Natural killer cell treated with Interleukin-12 subunit alpha and Interleukin-12 subunit beta and Interleukin-15 and Interleukin-18, amount 100 ng/mL, for 72 hours (primary cell): Measurements from ENCODE around the gene TRIM72. TPM values are rescaled to one million over a fixed set of nuclear protein-coding genes. Genes with fewer than 3 reads are reported as not detected.

Experiments used
- ATAC-seq, 2 donors: fragments of 150-1000 bp; cut with Tn5 transposase in 1 of 2; sonication (Bioruptor Pico), chemical (Tn5 transposase) in 1 of 2; 2 replicates each; pipeline ENCODE4 v1.10.0; 2021
- DNase-seq: peaks from one replicate; pipeline ENCODE4 v3.0.0; 2022; ENCODE audit warnings: low spot score
- H3K27ac Mint-ChIP-seq, 2 donors: 1 replicate in 1 of 2; 2 replicates in 1 of 2; pipeline ENCODE4 v1.8.0; 2022; ENCODE audit warnings: mixed read lengths in 2 of 2, mild to moderate bottlenecking in 1 of 2, moderate library complexity in 1 of 2
- H3K27me3 Mint-ChIP-seq, 2 donors: 1 replicate in 1 of 2; 2 replicates in 1 of 2; pipeline ENCODE4 v1.8.0; 2022; ENCODE audit warnings: mixed read lengths in 2 of 2
- H3K36me3 Mint-ChIP-seq: one replicate; pipeline ENCODE4 v1.8.0; 2022; ENCODE audit warnings: mixed read lengths
- H3K4me1 Mint-ChIP-seq, 2 donors: 1 replicate in 1 of 2; 2 replicates in 1 of 2; pipeline ENCODE4 v1.8.0; 2022; ENCODE audit warnings: low read depth in 2 of 2, mixed read lengths in 2 of 2, mild to moderate bottlenecking in 1 of 2
- H3K4me3 Mint-ChIP-seq: one replicate; pipeline ENCODE4 v1.8.0; 2022; ENCODE audit warnings: mixed read lengths
- H3K9me3 Mint-ChIP-seq: 2 replicates; pipeline ENCODE4 v1.8.0; 2022; ENCODE audit warnings: mixed read lengths
- total RNA-seq, 2 donors: library from RNA; stranded (reverse); gene quantifications; one replicate each; pipeline ENCODE4 v1.2.3, GENCODE V29; 2022

The TRIM72 gene
- total RNA-seq, 2 donors from 2014 or later: 0.06 TPM; not detected in 1

- H3K27ac Mint-ChIP-seq: peak overlapping the region in 1 of 2 donors; percentile 43
- no peaks in the 10 kb centered on the region for H3K9me3 Mint-ChIP-seq
- H3K4me3 Mint-ChIP-seq: peak overlapping the region; percentile 81
- peaks cover 7 to 21% of the 10 kb centered on the region in 2 donors for H3K27me3 Mint-ChIP-seq
- no peak for DNase-seq
- H3K36me3 Mint-ChIP-seq: no peaks in the 10 kb centered on the region
- peaks cover 15 to 18% of the 10 kb centered on the region in 2 donors for H3K4me1 Mint-ChIP-seq
- peak; percentile 53 to 63 for ATAC-seq
Measured at GRCh38 chr16:31215287-31216162, 1.6 kb downstream of the TRIM72 start.

- H3K4me3 Mint-ChIP-seq: peak within 1 kb of the TSS; percentile 81
- peak within 1 kb of the TSS in 1 of 2 donors; percentile 43 for H3K27ac Mint-ChIP-seq
- ATAC-seq (peak; percentile 52 to 57), DNase-seq (no peak)
- H3K36me3 Mint-ChIP-seq: no peaks in the 10 kb centered on the region
- peaks cover 14 to 19% of the 10 kb centered on the region in 2 donors for H3K4me1 Mint-ChIP-seq
- H3K27me3 Mint-ChIP-seq: peaks cover 18 to 31% of the 10 kb centered on the region in 2 donors
- H3K9me3 Mint-ChIP-seq: no peaks in the 10 kb centered on the region
Measured at GRCh38 chr16:31216422-31217135, 2.7 kb downstream of the TRIM72 start, which contains the start of gene PYDC1. TSS of gene PYDC1 (minus strand) at chr16:31217135. CDS start at chr16:31217028, 107 bp downstream.

GRCh38 chr16:31217136-31217530, 3.2 kb downstream of the TRIM72 start:
- Mint-ChIP-seq H3K4me1 (peaks cover 9 to 19% of the 10 kb centered on the region in 2 donors), H3K27me3 (peaks cover 21 to 31% of the 10 kb centered on the region in 2 donors), H3K36me3 (no peaks in the 10 kb centered on the region), H3K27ac (no peak overlapping the region), H3K4me3 (peak overlapping the region; percentile 52), H3K9me3 (no peaks in the 10 kb centered on the region)
- ATAC-seq: no peak
- DNase-seq: no peak

- peaks cover 21 to 29% of the 10 kb centered on the region in 2 donors for H3K27me3 Mint-ChIP-seq
Measured at GRCh38 chr16:31219154-31219741, 5.3 kb downstream of the TRIM72 start.

GRCh38 chr16:31221357-31222160, 7.6 kb downstream of the TRIM72 start:
- Mint-ChIP-seq H3K27me3 (peaks cover 14 to 24% of the 10 kb centered on the region in 2 donors), H3K9me3 (no peaks in the 10 kb centered on the region), H3K36me3 (no peaks in the 10 kb centered on the region)

More at GRCh38 chr16:31219154-31219741, 5.3 kb downstream of the TRIM72 start:
- H3K9me3 Mint-ChIP-seq: no peaks in the 10 kb centered on the region
- peak overlapping the region in 1 of 2 donors; percentile 34 for H3K27ac Mint-ChIP-seq
- no peak for ATAC-seq
- H3K36me3 Mint-ChIP-seq: no peaks in the 10 kb centered on the region
- DNase-seq: no peak
- no peak overlapping the region for H3K4me3 Mint-ChIP-seq
- H3K4me1 Mint-ChIP-seq: peaks cover 9 to 19% of the 10 kb centered on the region in 2 donors

GRCh38 chr16:31223044-31223443, 9.1 kb downstream of the TRIM72 start:
- no peak for ATAC-seq
- no peak overlapping the region for H3K4me3 Mint-ChIP-seq
- no peak for DNase-seq
- peaks cover 0 to 10% of the 10 kb centered on the region in 2 donors for H3K4me1 Mint-ChIP-seq
- no peaks in the 10 kb centered on the region for H3K36me3 Mint-ChIP-seq
- peaks cover 14 to 20% of the 10 kb centered on the region in 2 donors for H3K27me3 Mint-ChIP-seq
- H3K9me3 Mint-ChIP-seq: no peaks in the 10 kb centered on the region
- no peak overlapping the region for H3K27ac Mint-ChIP-seq

More at GRCh38 chr16:31221357-31222160, 7.6 kb downstream of the TRIM72 start:
- DNase-seq (no peak), ATAC-seq (no peak)
- Mint-ChIP-seq H3K4me3 (no peak overlapping the region), H3K4me1 (peaks cover 0 to 15% of the 10 kb centered on the region in 2 donors), H3K27ac (peak overlapping the region; percentile 5 to 15)

GRCh38 chr16:31224092-31224955, 10.4 kb downstream of the TRIM72 start:
- Mint-ChIP-seq H3K27me3 (peaks cover 13 to 14% of the 10 kb centered on the region in 2 donors), H3K4me1 (peaks cover 0 to 13% of the 10 kb centered on the region in 2 donors), H3K27ac (no peak overlapping the region), H3K4me3 (no peak overlapping the region), H3K36me3 (no peaks in the 10 kb centered on the region), H3K9me3 (no peaks in the 10 kb centered on the region)
- no peak for DNase-seq
- ATAC-seq: peak in 1 of 2 donors; percentile 17

GRCh38 chr16:31225193-31225592, 11.3 kb downstream of the TRIM72 start:
- Mint-ChIP-seq H3K27ac (peak overlapping the region in 1 of 2 donors; percentile 58), H3K4me3 (no peak overlapping the region), H3K9me3 (no peaks in the 10 kb centered on the region), H3K4me1 (peaks cover 0 to 13% of the 10 kb centered on the region in 2 donors), H3K36me3 (no peaks in the 10 kb centered on the region), H3K27me3 (peaks cover 13 to 14% of the 10 kb centered on the region in 2 donors)
- DNase-seq (no peak), ATAC-seq (no peak)

GRCh38 chr16:31228206-31228605, 14.3 kb downstream of the TRIM72 start:
- H3K27ac Mint-ChIP-seq: no peak overlapping the region
- ATAC-seq: no peak

GRCh38 chr16:31229501-31229900, 15.6 kb downstream of the TRIM72 start:
- no peak for ATAC-seq
- no peak overlapping the region for H3K4me3 Mint-ChIP-seq

More at GRCh38 chr16:31228206-31228605, 14.3 kb downstream of the TRIM72 start:
- no peak for DNase-seq
- Mint-ChIP-seq H3K4me3 (no peak overlapping the region), H3K4me1 (peaks cover 0 to 3% of the 10 kb centered on the region in 2 donors), H3K36me3 (no peaks in the 10 kb centered on the region), H3K9me3 (no peaks in the 10 kb centered on the region), H3K27me3 (no peaks in the 10 kb centered on the region)

GRCh38 chr16:31238041-31238440, 24.1 kb downstream of the TRIM72 start:
- no peak for ATAC-seq
- Mint-ChIP-seq H3K4me1 (peaks cover 0 to 4% of the 10 kb centered on the region in 2 donors), H3K9me3 (no peaks in the 10 kb centered on the region), H3K4me3 (no peak overlapping the region), H3K27ac (no peak overlapping the region), H3K36me3 (no peaks in the 10 kb centered on the region), H3K27me3 (no peaks in the 10 kb centered on the region)
- DNase-seq: no peak

More at GRCh38 chr16:31229501-31229900, 15.6 kb downstream of the TRIM72 start:
- Mint-ChIP-seq H3K36me3 (no peaks in the 10 kb centered on the region), H3K9me3 (no peaks in the 10 kb centered on the region), H3K27ac (no peak overlapping the region), H3K27me3 (no peaks in the 10 kb centered on the region), H3K4me1 (peaks cover 0 to 3% of the 10 kb centered on the region in 2 donors)
- no peak for DNase-seq

- Mint-ChIP-seq H3K4me1 (no peaks in the 10 kb centered on the region), H3K36me3 (no peaks in the 10 kb centered on the region), H3K4me3 (no peak overlapping the region), H3K9me3 (no peaks in the 10 kb centered on the region), H3K27ac (no peak overlapping the region), H3K27me3 (no peaks in the 10 kb centered on the region)
- ATAC-seq (no peak), DNase-seq (no peak)
Measured at GRCh38 chr16:31242206-31242605, 28.3 kb downstream of the TRIM72 start.
